H1 (cell line): ENCODE results near the gene CAMTA1. TPM values are rescaled to one million over a fixed set of nuclear protein-coding genes. Genes with fewer than 3 reads are reported as not detected.

Experiments used
- ATF2 ChIP-seq: IDR thresholded peaks from 2 replicates; pipeline ENCODE4 v1.6.1; 2012; ENCODE audit warnings: low read length, inconsistent platforms
- CHD7 ChIP-seq: fragments of 300-600 bp; sonication (generic); IDR thresholded peaks from 2 replicates; pipeline ENCODE4 v1.7.1; 2012; ENCODE audit warnings: low read length, moderate library complexity, mild to moderate bottlenecking, inconsistent platforms; ENCODE audit not compliant: insufficient replicate concordance
- CTBP2 ChIP-seq: IDR thresholded peaks from 2 replicates; pipeline ENCODE4 v1.7.0; 2011; ENCODE audit warnings: borderline replicate concordance, mild to moderate bottlenecking, moderate library complexity, mixed read lengths, low read length; ENCODE audit not compliant: insufficient read depth, insufficient read length
- JUND ChIP-seq: IDR thresholded peaks from 2 replicates; pipeline ENCODE4 v1.6.1; 2011; ENCODE audit warnings: mild to moderate bottlenecking, improper control_type of control experiment, low read length
- NRF1 ChIP-seq: IDR thresholded peaks from 2 replicates; pipeline ENCODE4 v1.6.1; 2011; ENCODE audit warnings: mild to moderate bottlenecking, low read depth, low read length, improper control_type of control experiment
- POLR2AphosphoS5 ChIP-seq: IDR thresholded peaks from 2 replicates; pipeline ENCODE4 v1.6.1; 2011; ENCODE audit warnings: low read depth, low read length
- RFX5 ChIP-seq: IDR thresholded peaks from 2 replicates; pipeline ENCODE4 v1.6.1; 2011; ENCODE audit warnings: low read depth, low read length, improper control_type of control experiment, borderline replicate concordance
- ZNF274 ChIP-seq: IDR thresholded peaks from 2 replicates; pipeline ENCODE4 v1.7.0; 2012; ENCODE audit warnings: low read length, borderline replicate concordance; ENCODE audit errors: extremely low read depth
- polyA plus RNA-seq, 7 experiments: library from polyadenylated mRNA; depleted of rRNA in 3 of 7; stranded (reverse) in 5 of 7; unstranded in 2 of 7; fragments of >200 nt in 5 of 7; fragments of 200-250 nt in 2 of 7; gene quantifications; 1 replicate in 5 of 7; 2 replicates in 1 of 7; 4 replicates in 1 of 7; pipeline versions ENCODE4 v1.2.1 to v1.2.3, GENCODE V29; 2011 to 2013; ENCODE audit warnings: missing spikeins in 2 of 7, mixed read lengths in 2 of 7
- total RNA-seq: library from RNA; stranded (reverse); fragmentation: NEBNext Ultra II Directional; extraction: Animal tissue kit (Norgen Biotek cat#: 25700); gene quantifications from 2 replicates; pipeline ENCODE4 v1.2.1, GENCODE V29; 2021

CAMTA1 gene
- total and polyA plus RNA-seq, 2 of the 8 experiments (the other 6 are each of a cell fraction or from before 2014, with no cell fraction given), result 65.0 to 119 TPM

- TF ChIP-seq CHD7 (no peak), NRF1 (no peak), ZNF274 (no peak), ATF2 (no peak), JUND (no peak), RFX5 (no peak), POLR2AphosphoS5 (no peak), CTBP2 (no peak)
- TF ChIP-seq, all 59 proteins: peak for 0
These were observed 772.1 kb downstream of the CAMTA1 start (continued) for GRCh38 chr1:7557301-7557891.
